Hippocampal formation (tissue), 2 donors: Measurements from ENCODE around the gene KIRREL3.
A peak's percentile ranks its signal among the peaks of the same experiment; 100 is the strongest.

Source experiments
- DNase-seq, 2 donors: peaks; one replicate each; lab custom pipeline; 2025; lab: John Stamatoyannopoulos, UW

Gene KIRREL3

GRCh38 chr11:126739499-126740145, 260.9 kb downstream of the KIRREL3 start:
- no peak for DNase-seq

- no peak for DNase-seq
These were observed 262.1 kb downstream of the KIRREL3 start for GRCh38 chr11:126738295-126739031.

GRCh38 chr11:126736682-126737572, 263.6 kb downstream of the KIRREL3 start:
- DNase-seq: peak in 1 of 2 donors; percentile 23

GRCh38 chr11:126734752-126735151, 265.8 kb downstream of the KIRREL3 start:
- no peak for DNase-seq

- DNase-seq: no peak
These were observed 266.9 kb downstream of the KIRREL3 start for GRCh38 chr11:126733685-126734084.

- no peak for DNase-seq
These were observed 267.6 kb downstream of the KIRREL3 start for GRCh38 chr11:126732981-126733380.

- no peak for DNase-seq
These were observed 268.9 kb downstream of the KIRREL3 start for GRCh38 chr11:126731576-126732142.

- no peak for DNase-seq
These were observed 273.2 kb downstream of the KIRREL3 start for GRCh38 chr11:126727381-126727780.

- no peak for DNase-seq
These were observed 275.0 kb downstream of the KIRREL3 start for GRCh38 chr11:126725521-126725920.

- DNase-seq: no peak
These were observed 275.5 kb downstream of the KIRREL3 start for GRCh38 chr11:126725043-126725442.

- no peak for DNase-seq
These were observed 276.9 kb downstream of the KIRREL3 start for GRCh38 chr11:126723665-126724045.

- peak in 1 of 2 donors; percentile 37 for DNase-seq
These were observed 277.5 kb downstream of the KIRREL3 start for GRCh38 chr11:126722956-126723664.

GRCh38 chr11:126722006-126722736, 278.4 kb downstream of the KIRREL3 start:
- DNase-seq: no peak

- no peak for DNase-seq
These were observed 279.9 kb downstream of the KIRREL3 start for GRCh38 chr11:126720539-126721235.

- DNase-seq: no peak
These were observed 280.8 kb downstream of the KIRREL3 start for GRCh38 chr11:126719740-126720139.

- no peak for DNase-seq
These were observed 282.3 kb downstream of the KIRREL3 start for GRCh38 chr11:126718276-126718675.

GRCh38 chr11:126716456-126717083, 284.0 kb downstream of the KIRREL3 start:
- peak in 1 of 2 donors; percentile 67 for DNase-seq

- no peak for DNase-seq
These were observed 286.8 kb downstream of the KIRREL3 start for GRCh38 chr11:126713806-126714205.

GRCh38 chr11:126711977-126712625, 288.5 kb downstream of the KIRREL3 start:
- DNase-seq: no peak
